HFFc6 (cell line): ENCODE data around the gene CMTM5. TPM values are rescaled to one million over a fixed set of nuclear protein-coding genes. Genes with fewer than 3 reads are reported as not detected.

ENCODE experiments used
- DNase-seq: peaks from one replicate; pipeline ENCODE4 v3.0.0-alpha.2; 2018
- H3K27ac Mint-ChIP-seq: 2 replicates; pipeline ENCODE4 v1.8.0; 2020; ENCODE audit warnings: mild to moderate bottlenecking, mixed read lengths
- H3K27me3 Mint-ChIP-seq: 2 replicates; pipeline ENCODE4 v1.8.0; 2021; ENCODE audit warnings: mild to moderate bottlenecking, moderate library complexity, mixed read lengths; ENCODE audit not compliant: insufficient read depth
- H3K36me3 Mint-ChIP-seq: 2 replicates; pipeline ENCODE4 v1.8.0; 2021; ENCODE audit warnings: low read depth, mixed read lengths
- H3K4me1 Mint-ChIP-seq: 2 replicates; pipeline ENCODE4 v1.8.0; 2020; ENCODE audit warnings: low read depth, mixed read lengths
- H3K4me3 Mint-ChIP-seq: 2 replicates; pipeline ENCODE4 v1.8.0; 2020; ENCODE audit warnings: mild to moderate bottlenecking, moderate library complexity, mixed read lengths
- H3K9me3 Mint-ChIP-seq: 2 replicates; pipeline ENCODE4 v1.8.0; 2020; ENCODE audit warnings: mild to moderate bottlenecking, mixed read lengths
- CTCF ChIP-seq: fragments of 200-600 bp; sonication (generic); IDR thresholded peaks from 2 replicates; pipeline ENCODE4 v1.5.0; 2021; ENCODE audit warnings: antibody characterized with exemption, mild to moderate bottlenecking
- total RNA-seq, 6 experiments: library from RNA; stranded (reverse); fragmentation: NEBNext Ultra II Directional; extraction: Animal tissue kit (Norgen Biotek cat#: 25700); gene quantifications; 2 replicates in 1 of 6; 3 replicates in 5 of 6; pipeline ENCODE4 v1.2.3, GENCODE V29; 2021

The CMTM5 gene
- total RNA-seq, 6 experiments from 2014 or later = not detected

GRCh38 chr14:23371865-23372264 is 5.0 kb upstream of the CMTM5 start:
- H3K27me3 Mint-ChIP-seq = peaks cover 35% of the 10 kb centered on the region
- H3K4me3 Mint-ChIP-seq = no peak overlapping the region
- no peak overlapping the region for H3K27ac Mint-ChIP-seq
- no peaks in the 10 kb centered on the region for H3K4me1 Mint-ChIP-seq
- no peak for TF ChIP-seq CTCF
- DNase-seq = no peak
- no peaks in the 10 kb centered on the region for H3K36me3 Mint-ChIP-seq
- H3K9me3 Mint-ChIP-seq = no peaks in the 10 kb centered on the region

GRCh38 chr14:23372509-23372908 is 4.3 kb upstream of the CMTM5 start, which contains the start of gene IL25:
IL25 (plus strand) TSS chr14:23372809.
- peaks cover 35% of the 10 kb centered on the region for H3K27me3 Mint-ChIP-seq
- no peaks in the 10 kb centered on the region for H3K36me3 Mint-ChIP-seq
- no peaks in the 10 kb centered on the region for H3K9me3 Mint-ChIP-seq
- no peak for TF ChIP-seq CTCF
- no peak within 1 kb of the TSS for H3K4me3 Mint-ChIP-seq
- DNase-seq = no peak
- no peak within 1 kb of the TSS for H3K27ac Mint-ChIP-seq
- no peaks in the 10 kb centered on the region for H3K4me1 Mint-ChIP-seq

GRCh38 chr14:23373041-23373440 is 3.8 kb upstream of the CMTM5 start:
- DNase-seq = no peak
- Mint-ChIP-seq H3K27ac (no peak overlapping the region), H3K36me3 (no peaks in the 10 kb centered on the region), H3K9me3 (no peaks in the 10 kb centered on the region), H3K27me3 (peaks cover 35% of the 10 kb centered on the region), H3K4me1 (no peaks in the 10 kb centered on the region), H3K4me3 (no peak overlapping the region)
- no peak for TF ChIP-seq CTCF

- Mint-ChIP-seq H3K9me3 (no peaks in the 10 kb centered on the region), H3K4me3 (no peak overlapping the region), H3K27ac (no peak overlapping the region), H3K27me3 (peaks cover 37% of the 10 kb centered on the region), H3K36me3 (no peaks in the 10 kb centered on the region), H3K4me1 (no peaks in the 10 kb centered on the region)
- no peak for DNase-seq
- no peak for TF ChIP-seq CTCF
Observed at GRCh38 chr14:23375527-23376251, 1.2 kb upstream of the CMTM5 start.

- Mint-ChIP-seq H3K27ac (no peak overlapping the region), H3K36me3 (no peaks in the 10 kb centered on the region), H3K4me1 (no peaks in the 10 kb centered on the region), H3K9me3 (no peaks in the 10 kb centered on the region), H3K27me3 (peaks cover 31% of the 10 kb centered on the region), H3K4me3 (no peak overlapping the region)
- no peak for DNase-seq
- TF ChIP-seq CTCF = no peak
Observed at GRCh38 chr14:23377198-23377550, 328 bp downstream of the CMTM5 start.
